ENCODE measurements around the gene EMSY.

- TF ChIP-seq CTCF (IDR thresholded peaks at IDR 0.05) (no peak), POLR2AphosphoS5 (IDR thresholded peaks at IDR 0.05) (no peak)
Measured at GRCh38 chr11:76579752-76580151, 134.9 kb downstream of the EMSY start.

All from prostate gland (tissue), 2 donors.